NK-92 treated with Interleukin-12 subunit alpha and Interleukin-12 subunit beta, amount 100 ng/mL, for 24 hours (cell line): Measurements from ENCODE around the gene MEGF8.

Experiments
- DNase-seq: peaks from one replicate; lab custom pipeline; 2025; lab: John Stamatoyannopoulos, UW

The MEGF8 gene

DNA sequence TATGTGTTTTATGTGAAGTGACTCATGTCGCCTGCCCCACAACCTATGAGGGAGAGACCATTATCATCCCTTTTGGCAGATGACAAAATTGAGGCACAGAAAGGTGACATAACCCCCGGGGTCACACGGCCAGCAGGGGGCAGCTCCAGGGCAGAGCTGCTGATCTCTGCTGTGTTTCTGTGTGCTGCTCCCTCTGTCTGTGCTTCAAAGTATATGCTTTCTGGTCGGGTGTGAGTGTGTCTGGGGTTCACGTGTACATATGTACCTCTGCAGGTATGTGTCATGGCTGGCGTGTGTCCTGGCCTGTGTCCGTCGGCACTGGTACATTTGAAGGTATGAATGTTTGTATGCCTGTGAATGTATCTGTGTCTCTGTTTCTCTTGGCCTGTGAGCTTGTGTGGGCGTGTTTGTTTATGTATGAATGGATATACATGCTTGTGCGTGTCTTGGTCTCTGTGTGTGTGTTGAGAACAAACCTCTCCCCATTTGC, 94.7 kb downstream of the MEGF8 start:
- peak; percentile 59 for DNase-seq

DNA sequence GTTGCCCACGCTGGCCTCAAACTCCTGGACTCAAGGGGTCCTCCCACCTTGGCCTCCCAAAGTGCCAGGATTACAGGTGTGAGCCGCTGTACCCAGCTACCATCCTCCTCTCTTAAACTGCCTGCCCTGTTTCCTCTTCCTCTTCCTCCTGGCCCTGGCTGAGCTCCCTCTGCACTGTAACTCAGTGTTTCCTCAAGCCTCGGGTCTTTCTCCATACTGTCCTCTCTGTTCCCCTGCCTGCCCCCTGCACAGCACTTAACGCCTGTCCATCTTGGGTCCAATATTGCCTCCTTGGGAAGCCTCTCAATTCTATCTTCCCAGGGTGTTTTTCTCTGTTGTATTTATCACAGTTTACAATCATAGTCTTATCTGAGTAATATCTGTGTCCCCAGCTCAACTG, 95.7 kb downstream of the MEGF8 start:
- no peak for DNase-seq

DNA sequence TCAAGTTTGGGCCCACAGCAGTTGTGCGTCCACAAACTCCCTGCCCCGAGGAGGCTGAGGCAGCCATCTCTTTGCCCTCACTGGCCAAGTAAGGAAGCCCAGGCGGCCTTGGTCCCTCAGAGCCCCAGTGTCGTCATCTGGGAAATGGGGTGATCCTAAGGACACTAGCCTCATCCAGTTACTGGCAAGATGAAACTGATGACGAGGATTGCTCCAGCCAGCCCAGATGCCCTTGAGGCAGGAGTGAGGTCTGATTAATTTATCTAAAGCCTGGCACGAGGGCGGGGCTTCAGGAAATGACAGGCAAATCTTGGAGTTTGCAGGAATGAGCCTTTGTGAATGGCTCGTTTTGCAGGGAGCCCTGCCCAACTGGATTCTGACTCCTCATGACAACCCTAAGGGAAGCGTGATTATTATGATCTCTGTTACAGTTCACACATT, 96.2 kb downstream of the MEGF8 start:
- DNase-seq = no peak

DNA sequence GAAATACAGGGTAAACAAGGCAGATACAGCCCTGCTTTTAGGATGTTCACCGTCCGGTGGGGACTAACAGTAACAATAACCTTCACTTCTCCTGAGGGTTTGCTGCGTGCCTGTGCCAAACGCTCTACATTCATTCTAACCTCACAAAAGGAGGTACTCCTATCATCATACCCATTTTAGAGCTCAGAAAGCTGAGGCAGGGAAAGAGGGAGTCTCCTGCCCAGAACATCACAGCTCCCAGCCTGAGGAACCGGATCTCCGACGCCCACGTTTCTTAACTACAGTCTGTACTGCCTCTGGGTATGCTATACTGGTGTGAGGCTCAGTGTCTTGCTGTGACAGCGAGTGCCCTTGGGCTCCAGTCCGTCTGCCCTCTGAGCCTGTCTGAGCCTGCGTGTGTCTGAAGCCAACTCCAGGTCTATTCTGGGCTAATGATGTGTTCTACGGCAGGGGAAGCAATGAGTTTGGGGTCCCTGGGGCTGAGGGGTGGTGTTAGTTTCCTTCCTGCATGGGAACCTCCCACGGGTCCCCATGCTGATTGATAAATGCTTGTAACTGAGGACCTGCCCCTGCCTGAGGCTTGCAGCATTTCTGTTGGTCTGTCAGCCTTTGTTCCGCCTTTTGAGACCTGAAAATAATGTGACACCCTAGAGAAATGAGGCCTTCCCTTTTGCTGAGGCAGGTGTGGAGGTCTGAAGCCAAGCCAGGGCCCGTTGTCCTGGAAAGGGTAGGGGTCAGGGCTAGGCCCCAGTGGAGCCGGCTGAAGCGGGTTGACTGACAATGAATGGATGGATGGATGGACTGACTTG, 96.9 kb downstream of the MEGF8 start:
- DNase-seq = no peak

DNA sequence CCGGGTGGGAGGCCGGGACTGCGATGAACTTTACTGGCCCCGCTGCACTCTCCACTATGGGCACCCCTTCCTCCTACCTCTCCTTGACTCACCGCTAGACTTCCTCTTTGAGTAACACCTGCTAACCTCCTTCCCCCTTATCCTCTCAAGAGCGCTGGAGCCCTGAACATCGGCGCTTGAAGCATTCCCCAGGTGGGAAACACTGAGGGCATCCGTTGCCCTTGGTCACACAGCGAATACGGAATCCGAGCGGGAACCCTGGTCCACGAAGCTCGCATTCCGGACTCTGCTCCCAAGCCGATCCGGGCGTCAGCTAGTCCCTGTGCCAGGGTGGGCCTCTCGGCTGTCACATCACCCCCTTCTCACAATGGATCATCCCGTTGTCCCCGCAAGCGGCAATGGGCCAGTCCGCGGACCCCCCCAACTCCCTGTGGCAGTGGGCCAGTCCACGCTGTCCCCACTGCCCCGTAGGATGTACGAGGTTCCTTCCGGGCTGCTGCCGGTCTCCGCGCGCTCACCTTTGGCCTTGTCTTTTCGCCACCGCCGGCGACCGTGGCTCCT, 97.5 kb downstream of the MEGF8 start:
- DNase-seq = peak; percentile 54

DNA sequence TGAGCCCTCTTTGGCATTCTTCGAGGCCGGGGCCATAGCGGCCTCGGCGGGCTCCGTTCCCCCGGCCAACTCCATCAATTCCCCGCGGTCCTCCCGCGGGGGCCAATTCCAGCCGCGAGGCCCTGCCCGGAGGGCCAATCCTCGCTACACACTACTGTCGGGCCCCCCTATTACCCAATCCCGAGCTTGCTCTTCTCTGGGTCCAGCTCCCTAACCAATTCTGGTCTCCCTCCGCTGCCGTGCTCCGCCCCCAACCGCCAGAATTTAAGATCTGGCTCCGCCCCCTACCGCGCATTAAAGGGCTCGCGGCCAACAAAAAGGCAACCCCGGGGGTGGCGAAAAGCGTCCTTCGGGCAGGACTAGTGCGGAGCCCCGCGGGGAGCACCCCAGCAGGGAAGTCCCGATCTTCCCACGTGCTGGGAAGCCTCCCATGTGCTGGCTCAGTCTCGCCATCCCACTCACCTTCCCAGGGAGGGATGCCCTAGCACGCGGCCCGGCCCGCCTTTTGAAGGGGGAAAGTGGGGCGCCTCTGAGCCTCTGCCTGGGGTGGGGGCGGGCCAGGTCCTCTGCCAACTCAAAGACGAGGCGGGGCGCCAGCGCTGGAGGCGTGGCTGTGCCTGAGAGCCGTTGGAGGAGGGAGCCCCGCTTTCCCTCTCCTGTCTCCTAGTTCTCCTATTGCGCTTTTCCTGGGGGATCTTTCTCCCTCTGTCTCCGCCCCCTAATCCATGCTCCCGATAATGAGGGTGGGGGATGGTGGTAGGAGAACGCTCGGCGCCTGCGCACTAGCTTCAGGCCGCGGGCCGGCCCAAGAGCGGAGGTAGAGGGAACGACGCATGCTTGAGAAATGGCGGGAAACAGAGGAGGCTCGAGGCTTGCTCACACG, 98.3 kb downstream of the MEGF8 start:
- peak; percentile 88 for DNase-seq

DNA sequence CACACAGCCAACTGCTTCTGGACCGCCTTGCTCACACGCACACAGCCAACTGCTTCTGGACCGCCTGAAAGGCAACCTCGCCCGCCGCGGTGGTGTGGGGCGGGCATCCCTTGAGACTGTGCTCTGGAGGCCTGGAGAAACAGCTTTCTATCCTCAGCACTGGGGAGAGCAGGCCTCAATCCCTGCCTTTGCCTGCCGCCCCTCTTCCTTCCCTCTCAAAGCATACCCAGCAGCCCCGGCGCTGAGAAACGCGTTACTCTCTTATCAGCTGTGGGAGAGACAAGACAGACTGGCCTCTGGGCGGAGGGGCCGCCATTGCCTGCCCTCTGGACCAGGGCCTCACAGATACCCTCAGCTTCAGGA, 98.9 kb downstream of the MEGF8 start:
- no peak for DNase-seq

DNA sequence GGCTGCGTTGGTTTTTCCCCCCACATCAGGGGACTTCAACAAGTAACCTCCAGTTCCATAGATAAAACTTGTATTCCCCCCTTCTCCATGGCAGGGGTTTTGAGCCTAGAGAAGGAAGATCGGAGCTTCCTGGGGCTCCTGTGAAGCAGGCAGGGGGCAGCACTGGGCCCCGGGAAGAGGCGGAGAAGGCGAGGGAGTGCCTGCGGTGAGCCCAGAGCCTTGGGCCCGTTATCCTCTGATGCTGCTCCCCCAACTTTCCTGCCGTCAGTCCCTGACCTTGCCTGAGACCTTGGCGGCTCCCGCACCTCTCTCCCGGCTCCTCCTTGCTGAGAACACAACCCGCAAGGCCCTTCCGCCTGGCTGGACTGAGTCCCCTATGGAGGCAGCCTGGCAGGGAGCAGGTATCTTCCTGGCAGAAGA, 99.3 kb downstream of the MEGF8 start:
- DNase-seq = no peak

DNA sequence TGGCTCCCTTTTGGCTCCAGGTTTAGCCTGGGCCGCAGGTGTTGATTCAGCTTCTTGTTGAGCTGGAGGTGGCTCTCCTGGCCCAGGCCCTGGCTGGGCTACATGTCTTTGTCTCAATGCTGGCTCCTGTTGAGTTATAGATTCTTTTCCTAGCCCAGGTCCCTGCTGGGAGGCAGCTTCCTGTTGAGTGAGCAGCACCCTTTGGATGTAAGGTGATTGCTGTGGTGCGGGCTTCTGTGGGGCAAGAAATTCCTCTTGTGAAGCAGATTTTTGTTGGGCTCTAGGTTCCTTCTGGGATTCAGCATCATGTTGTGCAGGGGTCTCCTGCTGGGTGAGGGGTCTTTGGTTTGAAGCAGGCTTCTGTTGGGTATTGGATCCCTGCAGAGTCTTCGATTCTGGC, 101.2 kb downstream of the MEGF8 start:
- no peak for DNase-seq

DNA sequence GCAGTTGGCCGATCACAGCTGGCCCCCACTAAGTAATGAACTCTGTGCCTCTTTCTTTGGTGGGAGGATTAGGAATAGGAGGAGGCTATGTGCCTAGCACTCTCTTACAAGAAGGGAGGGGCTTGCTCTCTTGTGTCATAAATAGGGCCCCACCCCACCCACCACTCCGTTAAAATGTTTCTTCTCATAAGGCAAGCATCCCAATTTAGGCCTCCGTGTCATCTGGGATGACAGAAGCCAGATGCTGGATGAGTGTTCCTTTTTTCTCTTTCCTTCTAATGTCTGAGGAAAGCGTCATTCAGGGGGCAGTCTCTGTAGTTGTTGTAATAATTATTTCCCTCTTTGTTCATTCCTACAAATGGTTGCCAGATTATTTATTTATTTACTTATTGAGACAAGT, 101.9 kb downstream of the MEGF8 start, which contains the start of gene LIPE:
LIPE (minus strand) TSS at position 76 of the 400 bp plus-strand sequence. CDS start 239 bp downstream, outside the sequence.
- no peak for DNase-seq
